Mesenchymal stem cell (in vitro differentiated cells and primary cell): ENCODE measurements around the gene MICAL2.

ENCODE experiments used
- DNase-seq: peaks from one replicate; pipeline ENCODE4 v3.0.0-alpha.2; 2013
- H2AFZ ChIP-seq: one replicate; pipeline ENCODE4 v1.6.1; 2013; ENCODE audit warnings: low read depth, mild to moderate bottlenecking, control low read depth, inconsistent platforms, low read length, moderate library complexity
- H2AK5ac ChIP-seq: 2 replicates; pipeline ENCODE4 v1.6.1; 2013; ENCODE audit warnings: low read length, moderate library complexity, mild to moderate bottlenecking, inconsistent platforms; ENCODE audit not compliant: severe bottlenecking
- H2BK120ac ChIP-seq: one replicate; pipeline ENCODE4 v1.6.1; 2013; ENCODE audit warnings: low read depth, mild to moderate bottlenecking, inconsistent platforms, low read length, moderate library complexity
- H2BK12ac ChIP-seq, 2 experiments: one replicate each; pipeline ENCODE4 v1.6.1; 2013; ENCODE audit warnings: inconsistent platforms in 2 of 2, low read length in 2 of 2, mild to moderate bottlenecking in 2 of 2, moderate library complexity in 2 of 2, control low read depth in 1 of 2
- H2BK15ac ChIP-seq: one replicate; pipeline ENCODE4 v1.6.1; 2013; ENCODE audit warnings: mild to moderate bottlenecking, low read depth, inconsistent platforms; ENCODE audit not compliant: poor library complexity, severe bottlenecking
- H2BK5ac ChIP-seq: 2 replicates; pipeline ENCODE4 v1.6.1; 2013; ENCODE audit warnings: low read depth, mild to moderate bottlenecking, low read length, control low read depth, inconsistent platforms; ENCODE audit not compliant: poor library complexity, severe bottlenecking
- H3K14ac ChIP-seq, 2 experiments: one replicate each; pipeline ENCODE4 v1.6.1; 2013; ENCODE audit warnings: inconsistent platforms in 2 of 2, low read length in 2 of 2, control low read depth in 1 of 2, mild to moderate bottlenecking in 1 of 2, moderate library complexity in 1 of 2
- H3K18ac ChIP-seq, 2 experiments: one replicate each; pipeline ENCODE4 v1.6.1; 2013; ENCODE audit warnings: inconsistent platforms in 2 of 2, low read length in 2 of 2, control low read depth in 1 of 2, low read depth in 1 of 2, mild to moderate bottlenecking in 1 of 2
- H3K23ac ChIP-seq, 2 experiments: one replicate each; pipeline ENCODE4 v1.6.1; 2013; ENCODE audit warnings: inconsistent platforms in 2 of 2, low read length in 2 of 2, mild to moderate bottlenecking in 2 of 2, moderate library complexity in 2 of 2, control low read depth in 1 of 2
- H3K27ac ChIP-seq: 2 replicates; pipeline ENCODE4 v1.5.1; 2013; ENCODE audit warnings: mild to moderate bottlenecking, moderate library complexity, low read length, control low read depth, inconsistent platforms; ENCODE audit not compliant: poor library complexity, severe bottlenecking
- H3K27me3 ChIP-seq, 2 experiments: 2 replicates each; pipeline versions ENCODE4 v1.6.1 to v1.7.0; 2013; ENCODE audit warnings: low read length in 2 of 2, mild to moderate bottlenecking in 2 of 2, moderate library complexity in 2 of 2, control low read depth in 1 of 2, inconsistent platforms in 1 of 2; ENCODE audit not compliant: control insufficient read depth in 1 of 2, insufficient read depth in 1 of 2
- H3K36me3 ChIP-seq, 2 experiments: 2 replicates each; pipeline versions ENCODE4 v1.6.1 to v1.7.0; 2013; ENCODE audit warnings: low read length in 2 of 2, control low read depth in 1 of 2, inconsistent platforms in 1 of 2, low read depth in 1 of 2, mild to moderate bottlenecking in 1 of 2; ENCODE audit not compliant: insufficient read depth in 2 of 2, control insufficient read depth in 1 of 2
- H3K4ac ChIP-seq, 2 experiments: one replicate each; pipeline ENCODE4 v1.6.1; 2013; ENCODE audit warnings: inconsistent platforms in 2 of 2, low read length in 2 of 2, mild to moderate bottlenecking in 2 of 2, moderate library complexity in 2 of 2, control low read depth in 1 of 2, low read depth in 1 of 2
- H3K4me1 ChIP-seq: 2 replicates; pipeline ENCODE4 v1.6.1; 2013; ENCODE audit warnings: low read depth, low read length, control low read depth; ENCODE audit not compliant: control insufficient read depth, insufficient read depth
- H3K4me2 ChIP-seq: 2 replicates; pipeline ENCODE4 v1.6.1; 2013; ENCODE audit warnings: low read length, mild to moderate bottlenecking, inconsistent platforms; ENCODE audit not compliant: poor library complexity, severe bottlenecking
- H3K4me3 ChIP-seq, 2 experiments: 2 replicates each; pipeline versions ENCODE4 v1.5.1 to v1.7.0; 2013; ENCODE audit warnings: low read length in 2 of 2, mild to moderate bottlenecking in 2 of 2, control low read depth in 1 of 2, low read depth in 1 of 2; ENCODE audit not compliant: insufficient read depth in 1 of 2
- H3K79me1 ChIP-seq: replicated peaks from 2 replicates; pipeline ENCODE4 v1.6.1; 2013; ENCODE audit warnings: mild to moderate bottlenecking, control low read depth, low read length, inconsistent platforms; ENCODE audit not compliant: poor library complexity, severe bottlenecking
- H3K9ac ChIP-seq: 2 replicates; pipeline ENCODE4 v1.7.0; 2013; ENCODE audit warnings: mild to moderate bottlenecking, low read length, moderate library complexity
- H3K9me3 ChIP-seq: 2 replicates; pipeline ENCODE4 v1.7.0; 2013; ENCODE audit warnings: mild to moderate bottlenecking, low read length; ENCODE audit not compliant: control insufficient read depth
- H4K8ac ChIP-seq: one replicate; pipeline ENCODE4 v1.6.1; 2013; ENCODE audit warnings: inconsistent platforms, mild to moderate bottlenecking, low read length, moderate library complexity
- H4K91ac ChIP-seq: one replicate; pipeline ENCODE4 v1.6.1; 2013; ENCODE audit warnings: mild to moderate bottlenecking, low read length, inconsistent platforms
- WGBS: methylation state at CpG from one replicate; pipeline ENCODE4 v1.1.7; 2013; ENCODE audit warnings: mixed read lengths; 5-methylcytosine and 5-hydroxymethylcytosine counted together

MICAL2 gene

GRCh38 chr11:12112750-12113149, 2.4 kb downstream of the MICAL2 start:
- peak overlapping the region; percentile 38 for H3K4me2 ChIP-seq
- H4K8ac ChIP-seq = peak overlapping the region; percentile 66
- H3K4ac ChIP-seq = peak overlapping the region; percentile 13 to 22
- H3K18ac ChIP-seq = peak overlapping the region in 1 of 2 experiments; percentile 61
- peak overlapping the region in 1 of 2 experiments; percentile 82 for H2BK12ac ChIP-seq
- no peak overlapping the region for H2BK5ac ChIP-seq
- no peak overlapping the region for H2BK15ac ChIP-seq
- H3K27me3 ChIP-seq = no peaks in the 10 kb centered on the region
- no peak overlapping the region for H2AFZ ChIP-seq
- no peak overlapping the region for H3K27ac ChIP-seq
- H3K14ac ChIP-seq = no peak overlapping the region
- H2AK5ac ChIP-seq = peak overlapping the region; percentile 47
- no peak overlapping the region for H3K9ac ChIP-seq
- no CpG with 5 or more reads among the region's 2 CpGs for WGBS
- H3K36me3 ChIP-seq = peaks cover 0 to 13% of the 10 kb centered on the region in 2 experiments
- peaks cover 29% of the 10 kb centered on the region for H3K4me1 ChIP-seq
- H3K23ac ChIP-seq = no peak overlapping the region
- no peak overlapping the region for H3K4me3 ChIP-seq
- H4K91ac ChIP-seq = peak overlapping the region; percentile 81
- peak overlapping the region; percentile 22 for H2BK120ac ChIP-seq
- no peak for DNase-seq
- no peaks in the 10 kb centered on the region for H3K9me3 ChIP-seq
- H3K79me1 ChIP-seq = peaks cover 6% of the 10 kb centered on the region

GRCh38 chr11:12113294-12113693, 2.9 kb downstream of the MICAL2 start:
- Histone ChIP-seq H3K14ac (peak overlapping the region in 1 of 2 experiments; percentile 46), H3K4ac (peak overlapping the region; percentile 37 to 61), H3K4me2 (peak overlapping the region; percentile 7), H2BK5ac (no peak overlapping the region), H4K8ac (no peak overlapping the region), H2BK12ac (no peak overlapping the region), H2BK120ac (no peak overlapping the region), H3K79me1 (peaks cover 8% of the 10 kb centered on the region), H3K18ac (peak overlapping the region in 1 of 2 experiments; percentile 41), H3K9me3 (no peaks in the 10 kb centered on the region), H3K4me3 (no peak overlapping the region), H3K27ac (no peak overlapping the region), H3K36me3 (peaks cover 0 to 16% of the 10 kb centered on the region in 2 experiments), H4K91ac (no peak overlapping the region), H3K23ac (no peak overlapping the region), H3K9ac (no peak overlapping the region), H2BK15ac (no peak overlapping the region), H3K27me3 (no peaks in the 10 kb centered on the region), H2AFZ (no peak overlapping the region), H2AK5ac (no peak overlapping the region), H3K4me1 (peaks cover 31% of the 10 kb centered on the region)
- no peak for DNase-seq
- WGBS = 96% methylated on average over 3 of the region's 8 CpGs

GRCh38 chr11:12114193-12115033, 4.0 kb downstream of the MICAL2 start:
- Histone ChIP-seq H3K18ac (peak overlapping the region; percentile 26 to 71), H3K14ac (no peak overlapping the region), H2AFZ (no peak overlapping the region), H3K9me3 (no peaks in the 10 kb centered on the region), H3K4ac (peak overlapping the region in 1 of 2 experiments; percentile 55), H2BK120ac (no peak overlapping the region), H2BK5ac (no peak overlapping the region), H3K4me2 (no peak overlapping the region), H2BK12ac (peak overlapping the region in 1 of 2 experiments; percentile 75), H3K4me3 (no peak overlapping the region), H3K23ac (peak overlapping the region in 1 of 2 experiments; percentile 5), H3K36me3 (peaks cover 0 to 16% of the 10 kb centered on the region in 2 experiments), H3K4me1 (peaks cover 35% of the 10 kb centered on the region), H3K27ac (no peak overlapping the region), H4K8ac (no peak overlapping the region), H3K27me3 (no peaks in the 10 kb centered on the region), H2AK5ac (peak overlapping the region; percentile 42), H4K91ac (no peak overlapping the region), H2BK15ac (no peak overlapping the region), H3K79me1 (peaks cover 12% of the 10 kb centered on the region), H3K9ac (no peak overlapping the region)
- WGBS = 55% methylated on average over 20 of the region's 21 CpGs
- peak; percentile 95 for DNase-seq

GRCh38 chr11:12116425-12117032, 6.1 kb downstream of the MICAL2 start:
- Histone ChIP-seq H3K23ac (no peak overlapping the region), H4K8ac (peak overlapping the region; percentile 1), H3K4me3 (no peak overlapping the region), H2BK12ac (peak overlapping the region; percentile 45 to 47), H3K27ac (no peak overlapping the region), H3K4me1 (peaks cover 42% of the 10 kb centered on the region), H3K27me3 (no peaks in the 10 kb centered on the region), H3K18ac (peak overlapping the region; percentile 16 to 71), H2AFZ (no peak overlapping the region), H2BK5ac (no peak overlapping the region), H3K36me3 (peaks cover under 1 to 22% of the 10 kb centered on the region in 2 experiments), H3K4ac (peak overlapping the region in 1 of 2 experiments; percentile 70), H3K14ac (no peak overlapping the region), H3K4me2 (no peak overlapping the region), H4K91ac (no peak overlapping the region), H3K9me3 (no peaks in the 10 kb centered on the region), H2AK5ac (no peak overlapping the region), H2BK15ac (no peak overlapping the region), H2BK120ac (no peak overlapping the region), H3K79me1 (peaks cover 16% of the 10 kb centered on the region), H3K9ac (no peak overlapping the region)
- no peak for DNase-seq
- WGBS = 89% methylated on average over 7 of the region's 9 CpGs
